Right lobe of liver (tissue), 6 donors: ENCODE results near the gene BSPH1. TPM values are rescaled to one million over a fixed set of nuclear protein-coding genes. Genes with fewer than 3 reads are reported as not detected.

Experiments used
- ATAC-seq, 4 donors: fragments of 200-7000 bp; cut with Tn5 transposase; one replicate each; pipeline ENCODE4 v1.9.1; 2020; ENCODE audit warnings: mild to moderate bottlenecking in 4 of 4, moderate library complexity in 4 of 4
- DNase-seq, 3 donors: peaks; one replicate each; pipeline ENCODE4 v3.0.0-alpha.2; 2020
- H3K27ac ChIP-seq, 3 donors: fragments of 200-600 bp; one replicate each; pipeline ENCODE4 v1.8.0; 2022
- H3K27me3 ChIP-seq, 2 donors: fragments of 200-600 bp; one replicate each; pipeline ENCODE4 v1.8.0; 2022
- H3K36me3 ChIP-seq, 4 donors: fragments of 200-600 bp; sonication (generic) in 1 of 4; one replicate each; pipeline versions ENCODE4 v1.5.1 to v1.8.0; 2017 to 2022; ENCODE audit warnings: control low read depth in 1 of 4
- H3K4me1 ChIP-seq, 4 donors: fragments of 200-600 bp; sonication (generic) in 1 of 4; one replicate each; pipeline versions ENCODE4 v1.5.1 to v1.8.0; 2017 to 2022; ENCODE audit warnings: control low read depth in 1 of 4
- H3K4me3 ChIP-seq, 3 donors: fragments of 200-600 bp; one replicate each; pipeline ENCODE4 v1.8.0; 2022
- H3K9me3 ChIP-seq, 4 donors: fragments of 200-600 bp; sonication (generic) in 1 of 4; one replicate each; pipeline versions ENCODE4 v1.5.1 to v1.8.0; 2017 to 2022; ENCODE audit warnings: control low read depth in 1 of 4
- CTCF ChIP-seq, 4 donors: fragments of 200-600 bp in 3 of 4; fragments of 450-650 bp in 1 of 4; IDR thresholded peaks; one replicate each; pipeline versions ENCODE4 v1.5.1 to v1.8.0; 2016 to 2022; ENCODE audit warnings: antibody characterized with exemption in 4 of 4, mild to moderate bottlenecking in 2 of 4
- POLR2A ChIP-seq: fragments of 450-650 bp; IDR thresholded peaks from one replicate; pipeline ENCODE4 v1.6.1; 2017; ENCODE audit warnings: antibody characterized with exemption, mild to moderate bottlenecking
- WGBS: methylation state at CpG from one replicate; pipeline ENCODE4 v1.1.6; 2018; ENCODE audit warnings: low coverage, low lambda C conversion rate; ENCODE audit not compliant: insufficient coverage; ENCODE audit errors: missing lambda C conversion rate; 5-methylcytosine and 5-hydroxymethylcytosine counted together
- intact Hi-C, 2 donors: fragments of 100-400 bp; cut with DNase I; formaldehyde crosslinking; loops; one replicate each; pipeline versions ENCODE4 v1.11.2 to v1.14.1; 2022
- long read RNA-seq: library from polyadenylated mRNA; unstranded; transcript quantifications from one replicate; pipeline ENCODE4 v2.0.0, GENCODE V29; 2019
- total RNA-seq, 6 experiments: library from RNA; depleted of rRNA in 2 of 6; stranded (reverse); fragments of >200 nt in 2 of 6; fragmentation: NEBNext Ultra II Directional in 3 of 6; extraction: Animal tissue kit (Norgen Biotek cat#: 25700) in 3 of 6; gene quantifications; one replicate each; pipeline versions ENCODE4 v1.1.0 to v1.2.4, GENCODE V29; 2016 to 2023
- donor health status: DM: no; HTN: yes; CAD: no.
- donor health status: DM: no; HTN: no; CAD: no.
- donor health status: DM: no; HTN: no; CAD: no.
- donor health status: DM: no; HTN: yes; CAD: no.
- donor health status: DM: no; HTN: yes; CAD: no.

The BSPH1 gene, protein sequence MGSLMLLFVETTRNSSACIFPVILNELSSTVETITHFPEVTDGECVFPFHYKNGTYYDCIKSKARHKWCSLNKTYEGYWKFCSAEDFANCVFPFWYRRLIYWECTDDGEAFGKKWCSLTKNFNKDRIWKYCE
- not detected for total RNA-seq
- long read RNA-seq: 0 reads

DNA sequence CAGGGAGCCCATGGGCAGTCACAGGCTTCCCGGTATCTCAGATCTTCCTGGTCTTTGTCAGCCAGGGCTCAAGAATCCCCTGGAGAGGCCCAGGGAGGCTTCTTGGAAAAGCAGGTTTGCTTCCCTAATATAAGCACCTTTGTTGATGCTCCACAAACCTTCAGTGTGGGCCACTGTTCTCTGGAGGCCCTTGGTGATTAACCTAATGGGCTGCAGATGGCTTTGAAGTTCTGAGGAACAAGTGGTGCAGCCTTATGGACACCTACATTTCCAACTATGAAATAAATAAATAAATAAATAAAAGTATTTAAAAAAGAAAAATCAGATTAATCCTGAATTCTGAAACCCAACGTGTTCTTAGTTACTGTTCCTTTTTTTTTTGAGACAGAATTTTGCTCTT, at the start of gene BSPH1:
Gene BSPH1 (minus strand): TSS at position 101 of the 400 bp plus-strand sequence. CDS start 89 bp downstream, at position 12.
- Histone ChIP-seq H3K27me3 (no peaks in the 10 kb centered on the region), H3K36me3 (no peaks in the 10 kb centered on the region), H3K4me3 (no peak within 1 kb of the TSS), H3K27ac (no peak within 1 kb of the TSS), H3K4me1 (no peaks in the 10 kb centered on the region), H3K9me3 (no peaks in the 10 kb centered on the region)
- ATAC-seq: no peak
- intact Hi-C loops: no loop called here
- no peak for DNase-seq
- 39% methylated on average over 2 of the region's 2 CpGs for whole genome bisulfite sequencing
- no peak for TF ChIP-seq CTCF (IDR thresholded peaks at IDR 0.05)
- TF ChIP-seq POLR2A: no peak

DNA sequence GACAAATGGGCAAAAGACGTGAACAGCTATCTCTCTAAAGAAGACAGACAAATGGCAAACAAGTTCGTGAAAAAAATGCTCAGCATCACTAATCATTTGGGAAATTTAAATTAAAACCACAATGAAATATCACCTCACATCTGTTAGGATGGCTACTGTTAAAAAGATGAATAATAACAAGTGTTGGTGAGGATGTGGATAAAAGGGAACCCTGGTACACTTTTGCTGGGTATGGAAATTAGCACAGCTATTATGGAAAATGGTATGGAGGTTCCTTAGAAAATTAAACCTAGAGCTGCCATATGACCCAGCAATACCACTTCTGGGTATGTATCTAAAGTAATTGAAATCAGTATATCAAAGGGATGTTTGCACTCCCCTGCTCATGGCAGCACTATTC, 44.8 kb upstream of the BSPH1 start:
- no peaks in the 10 kb centered on the region for H3K4me1 ChIP-seq
- TF ChIP-seq CTCF (IDR thresholded peaks at IDR 0.05): no peak
- TF ChIP-seq POLR2A: no peak
- H3K9me3 ChIP-seq: no peaks in the 10 kb centered on the region
- H3K27me3 ChIP-seq: no peaks in the 10 kb centered on the region
- H3K27ac ChIP-seq: no peak overlapping the region
- WGBS: 55% methylated on average over 2 of the region's 2 CpGs
- DNase-seq: no peak
- intact Hi-C loops: no loop called here
- ATAC-seq: no peak
- no peak overlapping the region for H3K4me3 ChIP-seq
- no peaks in the 10 kb centered on the region for H3K36me3 ChIP-seq

DNA sequence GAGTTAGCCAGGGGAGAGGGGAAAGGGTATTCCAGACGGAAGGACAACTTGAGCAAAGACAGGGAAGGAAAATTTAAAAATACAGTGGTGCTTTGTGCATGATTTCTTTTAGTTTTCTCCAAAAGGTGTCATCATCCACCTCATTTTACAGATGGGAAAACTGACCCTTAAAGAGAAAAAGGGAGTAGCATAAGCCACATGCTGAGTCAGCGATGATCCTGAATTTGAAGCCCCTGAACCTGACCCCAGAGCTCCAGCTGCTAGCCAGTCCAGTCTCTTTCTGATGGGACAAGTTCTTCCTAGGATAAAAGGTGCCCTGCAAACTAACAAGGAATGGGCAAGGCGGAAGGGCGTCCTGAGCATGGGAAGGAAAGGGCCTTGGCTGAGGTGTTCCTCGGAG, 41.6 kb upstream of the BSPH1 start:
- no peaks in the 10 kb centered on the region for H3K4me1 ChIP-seq
- H3K9me3 ChIP-seq: no peaks in the 10 kb centered on the region
- H3K27me3 ChIP-seq: no peaks in the 10 kb centered on the region
- no peak for DNase-seq
- no peak overlapping the region for H3K4me3 ChIP-seq
- no peak for ATAC-seq
- intact Hi-C loops: no loop called here
- 36% methylated on average over 5 of the region's 5 CpGs for WGBS
- TF ChIP-seq CTCF (IDR thresholded peaks at IDR 0.05) (no peak), POLR2A (no peak)
- H3K27ac ChIP-seq: no peak overlapping the region
- no peaks in the 10 kb centered on the region for H3K36me3 ChIP-seq

DNA sequence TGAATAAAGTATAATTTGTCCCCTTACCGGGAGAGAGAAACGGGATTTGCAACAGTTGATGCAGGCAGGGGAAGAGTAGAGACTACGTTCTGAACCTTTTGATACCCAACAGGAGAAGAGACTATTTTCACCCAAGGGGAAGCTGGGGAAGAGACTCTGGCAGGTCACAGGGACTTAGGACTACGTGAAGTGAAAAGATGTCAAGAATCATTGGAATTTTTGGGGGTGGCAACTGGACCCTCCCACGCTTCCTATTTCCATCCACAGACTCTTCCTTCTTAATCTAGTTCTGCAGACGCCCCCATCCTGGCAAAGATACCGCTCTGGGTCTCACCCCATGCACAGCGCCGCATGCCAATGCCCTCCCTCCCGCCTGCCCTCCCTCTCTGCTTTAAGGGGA, 38.1 kb upstream of the BSPH1 start:
- Histone ChIP-seq H3K36me3 (no peaks in the 10 kb centered on the region), H3K27me3 (no peaks in the 10 kb centered on the region), H3K27ac (no peak overlapping the region), H3K4me1 (no peaks in the 10 kb centered on the region), H3K9me3 (no peaks in the 10 kb centered on the region), H3K4me3 (no peak overlapping the region)
- 37% methylated on average over 7 of the region's 10 CpGs for WGBS
- no peak for ATAC-seq
- no peak for DNase-seq
- intact Hi-C loops: no loop called here
- no peak for TF ChIP-seq POLR2A
- no peak for TF ChIP-seq CTCF (IDR thresholded peaks at IDR 0.05)

GRCh38 chr19:48029431-48029830, 37.5 kb upstream of the BSPH1 start:
- 51% methylated on average over 4 of the region's 7 CpGs for WGBS
- ATAC-seq: no peak
- TF ChIP-seq POLR2A: no peak
- no peak for TF ChIP-seq CTCF (IDR thresholded peaks at IDR 0.05)
- H3K4me3 ChIP-seq: no peak overlapping the region
- H3K9me3 ChIP-seq: no peaks in the 10 kb centered on the region
- no peaks in the 10 kb centered on the region for H3K4me1 ChIP-seq
- intact Hi-C loops: no loop called here
- no peak overlapping the region for H3K27ac ChIP-seq
- no peaks in the 10 kb centered on the region for H3K27me3 ChIP-seq
- H3K36me3 ChIP-seq: no peaks in the 10 kb centered on the region
- DNase-seq: no peak
